GM19035 (cell line): Measurements from ENCODE around the gene MYLK.
"Not testable (repeated sequence)": the region's sequence is repeated elsewhere in the genome, so short reads cannot be mapped to it uniquely, and the experiment has no call there.

Experiments used
- ATAC-seq: cut with Tn5 transposase; IDR thresholded peaks from one replicate; pipeline ENCODE4 v1.9.1; 2021; ENCODE audit not compliant: unreplicated experiment

Gene MYLK

DNA sequence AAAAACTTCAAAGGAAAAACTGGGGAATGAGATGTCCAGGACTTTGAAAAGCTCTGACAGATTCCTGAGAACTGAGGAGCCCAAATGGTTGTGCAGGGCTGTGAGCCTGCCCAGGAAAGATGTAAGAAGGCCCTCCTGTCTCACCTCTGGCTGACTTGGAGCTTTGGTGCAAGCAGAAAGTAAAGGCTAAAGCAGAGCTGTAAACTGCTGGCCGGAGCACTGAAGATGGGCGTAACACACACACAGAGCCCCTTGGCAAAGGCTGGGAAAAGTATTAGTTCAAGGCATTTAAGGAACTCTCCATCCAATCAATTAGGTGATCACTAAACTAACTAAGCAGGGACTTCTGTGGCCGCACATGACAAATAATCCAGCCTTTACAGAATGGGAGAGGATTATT, 155.1 kb downstream of the MYLK start:
- ATAC-seq = no peak

DNA sequence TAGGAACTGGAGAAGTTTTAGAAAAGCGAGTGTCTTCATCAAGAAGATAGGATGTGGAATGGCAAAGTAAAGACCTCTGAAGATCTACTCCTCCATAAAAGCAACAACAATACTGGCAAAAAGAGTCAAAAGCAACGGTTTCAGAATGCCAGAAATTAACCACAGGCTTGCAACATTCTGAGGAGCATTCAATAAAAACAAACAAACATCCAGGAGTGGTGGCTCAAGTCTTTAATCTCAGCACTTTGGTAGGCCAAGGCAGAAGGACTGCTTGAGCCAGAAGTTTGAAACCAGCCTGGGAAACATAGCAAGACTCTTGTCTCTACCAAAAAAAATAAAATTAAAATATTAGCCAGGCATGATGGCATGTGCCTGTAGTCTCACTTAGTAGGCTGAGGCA, 156.1 kb downstream of the MYLK start:
- ATAC-seq = no peak

DNA sequence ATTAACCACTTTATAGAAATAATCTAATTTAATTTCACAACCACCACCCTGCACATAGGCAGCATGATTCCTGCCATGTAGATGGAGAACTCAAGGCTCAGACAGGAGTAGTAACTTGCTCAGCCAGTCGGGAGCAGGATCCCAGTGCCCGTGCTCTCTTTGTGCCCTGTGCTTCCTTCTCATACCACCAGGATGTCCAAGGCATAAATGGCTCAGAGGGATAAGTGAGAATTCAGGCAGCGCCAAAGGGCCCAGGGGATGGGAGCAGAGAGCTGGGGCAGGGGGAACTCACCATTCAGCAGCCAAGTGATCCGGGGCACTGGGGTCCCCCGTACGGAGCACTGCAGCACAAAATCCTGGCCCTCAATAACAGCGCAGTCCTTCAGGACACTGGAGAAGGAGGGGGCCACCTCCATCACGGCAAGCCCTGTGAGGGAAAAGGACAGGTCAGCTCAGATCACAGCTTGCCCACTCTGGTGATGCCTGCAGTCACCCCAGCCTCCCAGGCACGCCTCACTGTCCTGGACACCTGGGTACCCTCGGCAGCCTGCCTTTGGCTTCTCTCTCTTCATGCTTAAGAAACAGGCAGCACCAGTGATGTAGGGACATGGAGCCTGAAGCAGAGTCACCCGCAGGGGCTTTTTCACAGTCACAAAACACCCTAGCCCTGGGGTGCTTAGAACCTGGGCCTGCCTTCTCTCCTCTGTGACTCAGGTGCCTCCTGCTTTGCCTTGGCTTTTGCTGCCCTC, 158.3 kb downstream of the MYLK start:
- ATAC-seq = no peak

DNA sequence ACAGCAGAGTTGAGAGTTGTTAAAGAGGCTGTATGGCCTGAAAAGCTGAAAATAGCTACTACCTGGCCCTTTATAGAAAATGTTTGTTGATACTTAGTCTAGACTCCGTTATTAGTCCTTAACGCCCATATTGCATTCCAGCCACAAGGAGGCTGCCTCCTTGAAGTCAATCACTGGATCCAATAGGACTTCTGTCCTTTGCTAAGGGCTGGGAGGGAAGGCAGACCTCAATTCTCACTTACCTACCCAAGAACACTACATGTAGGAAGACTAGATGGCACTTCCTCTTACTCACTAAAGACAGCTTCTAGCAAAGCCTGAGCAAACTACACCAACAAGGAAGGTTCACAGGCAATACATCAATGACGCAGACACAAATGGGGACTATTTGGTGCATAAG, 159.8 kb downstream of the MYLK start:
- ATAC-seq = no peak

DNA sequence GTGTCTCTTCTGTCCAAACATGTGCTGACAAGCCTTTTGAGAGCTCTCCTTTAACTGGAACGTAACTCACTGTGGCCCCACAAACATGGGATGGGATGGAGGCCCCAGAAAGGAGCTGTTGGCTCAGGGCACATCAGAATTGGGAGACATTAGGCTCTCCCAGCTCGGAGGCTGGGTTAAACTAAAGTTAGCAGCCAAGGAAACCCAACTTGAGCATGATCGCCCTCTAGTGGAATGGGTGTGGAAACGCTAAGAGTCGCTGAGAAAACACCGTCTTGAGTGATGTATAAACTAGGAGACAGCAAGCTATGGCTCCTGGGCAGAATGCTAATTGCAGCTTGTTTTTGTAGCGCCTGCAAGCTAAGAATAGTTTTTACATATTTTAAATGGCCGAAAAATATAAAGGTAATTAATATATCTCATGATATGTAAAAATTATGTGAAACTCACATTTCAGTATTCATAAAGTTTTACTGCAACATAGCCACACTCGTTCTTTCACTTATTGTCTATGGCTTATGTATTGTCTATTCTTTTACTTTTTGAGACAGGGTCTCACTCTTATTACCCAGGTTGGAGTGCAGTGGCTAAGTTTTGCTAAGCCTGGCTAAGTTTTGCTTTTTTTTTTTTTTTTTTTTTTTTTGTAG, 160.5 kb downstream of the MYLK start:
- no peak for ATAC-seq

DNA sequence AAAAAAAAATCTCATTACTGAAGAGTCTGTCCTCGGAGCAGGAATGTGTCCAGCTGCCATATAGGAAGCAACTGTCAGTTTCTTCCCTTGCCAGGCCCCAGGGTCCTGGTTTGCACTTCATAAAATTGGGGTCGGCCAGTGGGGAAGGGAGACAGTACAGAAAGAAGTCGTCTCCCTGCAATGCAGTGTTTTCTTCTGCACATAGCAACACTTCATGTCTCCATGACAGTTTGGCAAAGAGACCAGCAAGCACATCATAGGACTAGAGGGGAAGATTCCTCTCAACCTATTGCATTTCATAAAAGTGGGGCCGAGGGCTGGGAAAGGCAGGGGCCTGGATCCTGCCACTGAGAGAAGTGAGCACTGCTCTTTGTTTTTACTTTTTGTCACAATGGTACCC, 161.1 kb downstream of the MYLK start:
- no peak for ATAC-seq

DNA sequence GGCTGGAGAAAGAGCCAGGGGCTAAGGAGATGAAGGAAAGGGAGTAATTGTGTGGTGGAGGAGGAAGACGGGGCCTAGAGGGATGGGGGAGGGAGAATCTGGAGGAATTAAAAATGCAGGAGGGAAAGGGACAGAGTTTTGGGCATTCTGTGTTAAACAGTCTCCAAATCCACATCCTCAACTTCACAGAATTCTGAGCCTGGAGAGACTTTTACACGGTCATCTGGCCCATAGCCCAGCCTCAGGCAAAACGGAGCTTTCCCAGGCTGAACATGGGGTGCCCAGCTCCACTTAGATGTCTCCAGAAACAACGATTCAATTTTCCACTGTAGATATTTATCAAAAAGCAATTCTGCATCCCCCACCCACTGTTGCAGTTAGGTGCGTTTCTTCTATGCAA, 161.7 kb downstream of the MYLK start:
- ATAC-seq = no peak

DNA sequence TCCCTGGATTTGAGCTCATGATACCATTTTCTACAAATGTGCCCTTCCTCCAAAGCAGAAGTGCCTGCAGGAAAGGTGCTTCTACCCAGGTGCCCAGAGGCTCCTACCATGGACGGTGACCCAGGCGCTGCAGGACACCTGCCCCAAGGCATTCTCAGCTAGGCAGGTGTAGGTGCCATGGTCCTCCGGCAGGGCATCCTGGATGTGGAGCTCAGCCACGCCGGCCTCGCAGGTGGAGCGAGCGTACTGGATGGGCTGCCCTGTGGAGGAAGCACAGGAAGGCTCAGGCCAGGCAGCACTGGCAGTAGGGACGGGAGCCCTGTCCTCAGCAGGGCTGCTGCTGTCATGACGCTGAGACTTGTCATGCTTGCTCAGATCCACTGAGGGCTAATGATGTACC, 162.1 kb downstream of the MYLK start:
- no peak for ATAC-seq

DNA sequence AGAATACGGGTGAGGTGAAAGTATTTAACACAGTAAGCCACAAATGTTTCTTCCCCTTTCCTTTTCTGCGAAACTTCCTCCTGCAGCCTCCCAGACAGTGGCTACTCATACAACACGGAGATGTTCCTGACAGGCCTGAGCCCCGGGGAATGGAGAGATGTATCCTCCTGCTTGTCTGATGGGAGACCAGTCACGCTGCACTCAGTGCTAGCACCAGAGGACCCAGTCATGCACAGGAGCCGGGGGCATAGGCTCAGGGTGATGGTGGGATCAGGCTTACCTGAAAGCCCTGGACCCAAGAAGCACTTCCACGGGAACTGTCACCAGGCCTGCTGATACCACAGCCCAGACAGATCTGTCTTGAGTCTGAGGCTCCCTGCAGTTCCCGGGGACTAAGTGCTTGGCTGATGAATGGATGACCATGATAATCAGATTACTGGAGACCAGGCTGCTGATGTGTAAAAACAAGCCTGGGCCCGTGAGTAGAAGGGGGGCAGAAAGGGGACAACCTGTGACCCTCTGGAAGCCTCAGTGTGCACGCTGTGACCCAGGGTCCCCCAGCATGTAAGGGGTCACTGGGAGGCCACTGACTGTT, 162.9 kb downstream of the MYLK start:
- not testable (repeated sequence) for ATAC-seq

DNA sequence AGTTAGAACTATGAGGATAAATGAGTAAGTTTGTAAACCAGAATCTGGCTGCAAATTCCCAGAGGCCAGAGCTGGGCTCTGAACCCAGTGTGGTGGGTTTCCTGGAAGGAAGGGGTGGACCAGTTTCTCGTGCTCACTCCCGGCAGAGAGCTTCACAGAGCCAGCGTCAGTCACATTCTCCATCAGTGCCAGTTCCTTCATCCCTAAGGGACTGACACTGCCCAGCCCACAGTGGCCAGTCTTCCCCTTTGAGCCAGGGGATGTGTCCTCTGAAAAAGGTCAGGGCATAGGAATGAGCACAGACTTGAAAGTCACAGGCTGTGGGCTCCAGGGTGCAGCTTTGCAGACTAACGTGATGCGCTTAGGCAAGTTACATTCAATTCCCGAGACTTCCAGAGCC, 163.5 kb downstream of the MYLK start:
- no peak for ATAC-seq

DNA sequence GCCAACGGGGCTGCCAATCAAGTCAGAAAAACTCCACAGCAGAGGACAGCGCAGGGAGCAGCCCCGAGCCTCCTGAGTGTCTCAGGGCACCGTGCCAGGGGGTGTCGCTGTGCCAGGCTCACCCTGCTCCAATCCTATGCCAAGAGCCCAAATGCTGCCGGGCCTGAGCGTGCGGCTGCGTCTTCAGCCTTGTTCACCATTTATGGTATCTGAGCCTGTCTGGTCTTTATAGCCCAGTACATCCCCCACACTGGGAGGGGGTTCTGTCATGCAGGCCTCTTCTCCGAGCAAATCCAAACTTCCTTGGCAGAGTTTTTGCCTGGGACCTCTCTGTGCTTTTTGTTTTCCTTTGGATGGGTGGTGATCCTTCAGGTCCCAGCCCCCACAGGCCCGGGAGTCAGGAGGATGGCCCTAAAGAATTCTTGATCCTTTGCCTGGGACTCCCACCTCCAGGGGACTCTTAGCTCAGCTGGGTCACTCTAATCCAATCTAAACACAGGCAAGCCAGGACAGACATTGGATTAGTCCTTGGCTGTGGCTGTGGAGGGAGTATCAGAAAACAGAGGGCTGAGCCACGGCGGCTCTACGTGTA, 164.2 kb downstream of the MYLK start:
- ATAC-seq = no peak

DNA sequence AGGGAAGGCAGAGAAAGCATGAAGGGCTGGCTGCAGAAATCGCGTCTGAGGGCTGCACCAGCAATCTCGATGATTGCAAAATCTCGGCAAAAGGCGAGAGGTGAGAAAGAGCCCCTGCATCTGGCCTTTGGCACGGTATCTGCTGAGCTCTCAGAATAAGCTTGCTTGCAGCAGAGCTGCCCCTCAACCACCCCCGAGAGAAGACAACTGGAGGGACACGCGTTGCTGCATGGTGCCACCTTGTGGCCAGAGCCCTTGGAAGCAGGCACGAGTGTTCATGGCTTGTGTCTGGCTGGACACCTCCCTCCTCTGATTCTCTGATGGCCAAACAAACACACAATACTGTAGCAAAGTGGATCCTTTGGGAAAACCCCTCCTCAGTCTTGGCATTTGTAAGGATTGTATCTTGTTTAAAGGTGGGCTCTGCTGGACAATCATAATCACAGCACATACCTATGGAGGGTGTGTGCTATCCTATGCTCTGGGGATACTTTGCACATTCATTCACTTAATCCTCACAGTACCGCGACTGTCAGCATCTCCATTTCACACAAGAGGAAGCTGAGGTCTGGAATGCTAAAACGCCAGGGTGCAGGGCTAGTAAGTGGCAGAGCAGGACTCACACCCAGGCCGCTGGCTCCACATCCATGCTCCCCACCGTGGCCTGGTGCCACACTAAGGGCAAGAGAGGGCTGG, 164.9 kb downstream of the MYLK start:
- not testable (repeated sequence) for ATAC-seq

DNA sequence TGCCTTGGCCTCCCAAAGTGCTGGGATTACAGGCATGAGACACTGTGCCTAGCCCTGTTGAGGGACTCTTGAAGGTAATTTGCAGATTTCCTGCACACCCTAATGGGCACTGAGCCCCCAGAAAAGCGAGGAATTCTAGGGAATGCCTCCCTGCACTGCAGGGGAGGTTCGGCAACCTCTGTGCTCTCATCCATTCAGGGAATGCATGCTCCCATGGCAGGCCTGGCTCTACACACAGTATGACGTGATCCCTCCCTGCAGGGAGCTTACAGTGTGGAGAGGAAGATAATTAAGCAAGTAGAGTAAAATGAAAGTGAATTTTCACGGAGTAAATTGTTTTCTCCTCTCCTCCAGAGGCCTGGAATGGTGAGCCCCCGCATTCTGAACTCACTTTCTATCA, 166.0 kb downstream of the MYLK start:
- no peak for ATAC-seq

DNA sequence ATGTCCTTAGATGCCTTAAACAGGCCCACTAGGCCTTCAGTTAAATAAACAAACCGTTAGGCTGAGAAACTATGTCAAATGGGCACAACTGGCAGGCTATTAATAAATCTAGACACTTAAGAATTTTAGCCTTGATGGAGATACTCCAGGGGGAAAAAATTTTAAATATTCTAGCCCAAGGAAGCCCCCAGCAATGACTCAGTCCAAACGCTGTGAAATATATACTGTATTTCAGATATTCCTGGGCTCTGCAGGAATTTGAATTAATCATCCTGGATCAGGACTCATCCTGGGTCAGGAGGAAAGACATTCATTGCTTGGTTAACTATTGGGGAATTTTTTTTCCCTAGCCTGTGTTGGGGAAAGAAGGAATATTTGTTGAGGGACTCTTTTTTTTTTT, 166.7 kb downstream of the MYLK start:
- ATAC-seq = not testable (repeated sequence)

DNA sequence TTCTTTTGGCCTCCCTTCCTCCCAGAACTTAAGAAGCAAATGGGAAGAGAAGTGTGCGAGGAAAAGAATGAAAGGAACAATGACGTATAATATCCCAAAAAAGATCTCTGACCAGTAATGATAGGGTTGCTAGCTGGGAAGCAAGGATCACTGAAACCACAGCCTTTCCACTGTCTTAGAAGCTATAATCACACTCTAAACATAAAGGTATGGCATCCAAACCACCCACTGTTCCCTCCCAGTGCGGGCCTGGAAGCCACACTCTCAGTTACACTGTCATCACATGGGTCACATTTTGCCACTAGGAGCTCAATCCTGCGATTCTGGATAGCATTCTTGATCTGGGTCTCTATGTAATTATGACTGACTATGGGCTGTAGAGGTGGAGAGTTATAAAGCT, 167.7 kb downstream of the MYLK start:
- no peak for ATAC-seq

DNA sequence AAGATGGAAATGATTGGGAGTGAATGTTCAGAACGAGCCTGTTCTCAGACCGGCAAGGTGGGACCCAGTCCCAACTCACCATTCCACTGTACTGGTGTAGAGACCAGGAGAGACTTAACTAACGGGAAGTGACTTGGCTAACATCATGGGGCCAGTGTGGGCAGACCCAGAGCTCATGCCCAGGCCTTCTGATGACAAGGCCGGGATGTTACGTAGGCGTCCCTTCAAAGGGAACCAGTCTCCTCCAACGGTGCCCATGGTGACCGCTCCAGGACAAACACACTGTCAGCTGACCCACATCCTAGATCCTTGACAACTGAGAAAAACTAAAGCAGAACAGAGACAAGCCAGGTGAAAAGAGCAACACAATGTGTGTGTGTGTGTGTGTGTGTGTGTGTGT, 170.9 kb downstream of the MYLK start:
- no peak for ATAC-seq

DNA sequence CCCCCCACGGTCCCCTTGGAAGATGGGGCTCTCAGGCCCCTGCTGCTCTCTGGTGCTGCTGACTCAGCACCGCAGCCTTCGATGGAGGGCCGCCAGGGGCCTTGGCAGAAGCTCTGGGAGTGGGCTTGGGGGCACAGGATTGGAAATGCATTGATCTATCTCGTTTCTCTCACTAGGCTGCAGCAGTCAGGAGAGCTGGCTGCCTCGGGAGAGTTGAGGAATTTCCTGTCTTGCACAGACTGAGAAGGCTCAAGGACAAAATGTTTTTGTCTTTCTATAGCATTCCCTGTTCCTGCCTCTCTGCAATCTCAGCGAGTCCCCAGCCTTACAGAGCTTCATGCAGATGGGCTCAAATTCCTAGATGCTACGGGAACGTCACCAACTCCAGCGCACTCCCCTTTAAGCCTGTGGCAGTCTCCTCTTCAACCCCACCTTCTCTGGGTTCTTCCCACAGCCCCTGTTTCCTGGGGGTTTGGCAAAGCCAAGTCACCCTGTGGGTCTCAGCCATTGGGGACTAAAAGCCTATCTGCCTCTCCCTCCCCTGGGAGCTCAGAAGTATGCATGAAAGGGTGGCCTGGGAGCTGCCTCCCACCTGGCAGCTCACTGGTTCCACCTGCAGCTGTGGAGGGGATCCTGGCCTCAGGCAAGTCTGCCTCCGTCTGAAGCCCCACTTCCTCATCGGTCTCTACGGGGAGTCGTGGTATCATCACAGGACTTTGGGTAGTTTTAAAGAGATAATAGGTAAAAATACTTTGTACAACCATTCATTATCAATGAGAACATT, 171.9 kb downstream of the MYLK start:
- ATAC-seq = no peak

DNA sequence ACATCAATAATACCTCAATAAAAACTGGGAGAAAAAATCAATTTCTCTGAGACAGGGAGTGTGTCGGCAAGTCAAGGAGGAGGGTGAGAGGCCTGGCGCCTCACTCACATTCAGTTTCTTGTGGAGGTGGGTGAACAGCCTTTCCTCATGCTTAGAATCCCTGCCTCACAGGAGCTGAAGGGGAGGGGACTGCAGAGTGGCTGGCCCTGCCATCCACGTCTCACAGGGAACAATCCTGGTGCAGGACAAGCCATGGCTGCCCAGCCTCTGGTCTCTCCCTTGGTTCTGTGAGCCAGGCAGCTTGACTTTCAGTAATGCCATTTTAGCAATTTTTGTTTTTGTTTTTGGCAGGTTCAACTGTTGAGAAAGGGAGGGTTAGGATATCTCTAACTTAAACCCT, 172.8 kb downstream of the MYLK start:
- ATAC-seq = no peak

DNA sequence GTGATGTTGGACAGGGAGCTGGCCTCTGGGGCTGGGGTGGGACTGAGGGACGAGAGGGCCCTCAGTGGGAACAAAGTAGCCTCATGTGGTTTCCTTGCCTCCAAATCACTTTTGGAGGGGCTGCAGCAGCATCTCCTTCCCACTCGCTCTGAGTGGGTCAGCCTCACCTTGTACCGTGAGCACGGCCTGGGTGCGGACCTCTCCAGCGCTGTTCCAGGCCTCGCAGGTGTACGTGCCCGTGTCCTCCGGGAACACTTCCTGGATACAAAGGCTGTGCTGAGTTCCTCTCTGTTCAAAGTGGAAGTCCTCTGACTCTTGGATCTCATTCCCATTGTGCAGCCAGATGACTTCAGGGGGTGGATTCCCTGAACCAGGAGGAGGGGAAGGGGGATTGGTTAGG, 175.6 kb downstream of the MYLK start:
- ATAC-seq = no peak

DNA sequence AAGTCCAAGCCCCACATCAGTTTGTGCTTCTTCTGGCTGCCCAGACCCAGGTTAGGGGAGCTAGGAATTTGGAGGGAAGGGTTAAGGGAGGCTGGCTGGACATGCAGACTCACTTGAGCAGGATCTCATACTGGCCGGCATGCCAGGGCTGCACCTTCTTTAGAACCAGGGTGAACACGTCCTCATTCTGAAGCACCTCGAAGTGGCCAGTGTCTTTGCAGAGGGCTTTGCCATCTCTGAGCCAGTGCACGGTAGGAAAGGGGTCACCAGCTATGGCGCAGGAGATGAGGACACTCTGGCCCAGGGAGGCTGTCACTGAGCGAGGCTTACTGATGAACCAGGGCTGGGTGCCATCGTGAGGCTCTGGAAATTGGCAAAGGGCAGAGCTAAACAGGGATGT, 176.5 kb downstream of the MYLK start:
- ATAC-seq = not testable (repeated sequence)

DNA sequence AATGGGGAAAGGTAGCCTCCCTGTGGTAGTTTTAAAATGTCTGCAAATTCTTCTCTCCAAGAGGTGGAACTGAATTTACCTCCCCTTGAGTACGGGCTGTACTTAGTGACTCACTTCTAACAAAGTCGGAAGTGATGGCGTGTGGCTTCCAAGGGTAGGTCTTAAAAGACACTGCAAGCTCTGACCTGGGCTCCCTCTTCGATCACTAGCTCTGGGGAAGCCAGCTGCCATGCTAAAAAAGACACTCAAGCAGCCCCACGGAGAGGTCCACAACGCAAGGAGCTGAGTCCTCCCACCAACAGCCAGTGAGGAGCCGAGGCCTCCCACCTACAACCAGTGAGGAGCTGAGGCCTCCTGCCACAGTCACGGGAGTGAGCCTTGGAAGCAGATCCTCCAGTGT, 177.3 kb downstream of the MYLK start:
- no peak for ATAC-seq
